Keratinocyte (primary cell): Measurements from ENCODE around the gene CGN. TPM values are rescaled to one million over a fixed set of nuclear protein-coding genes. Genes with fewer than 3 reads are reported as not detected.
"Not testable (repeated sequence)": the region's sequence is repeated elsewhere in the genome, so short reads cannot be mapped to it uniquely, and the experiment has no call there.

Experiments
- DNase-seq: peaks from one replicate; pipeline ENCODE4 v3.0.0-alpha.2; 2011; ENCODE audit warnings: low read depth, missing footprints, low spot score
- FAIRE-seq: peaks from 2 replicates; lab custom pipeline; 2011; peaks lifted over from hg19 to GRCh38; lab: Jason Lieb, UNC
- H2AFZ ChIP-seq: 2 replicates; pipeline ENCODE4 v1.6.0; 2012; ENCODE audit warnings: low read length, control low read depth, inconsistent platforms; ENCODE audit not compliant: control insufficient read depth
- H3K27ac ChIP-seq: 2 replicates; pipeline ENCODE4 v1.5.1; 2011; ENCODE audit warnings: low read length; ENCODE audit not compliant: control insufficient read depth, insufficient read depth
- H3K27me3 ChIP-seq: 3 replicates; pipeline ENCODE4 v1.6.0; 2011; ENCODE audit warnings: low read length; ENCODE audit not compliant: control insufficient read depth, insufficient read depth; ENCODE audit errors: extremely low read depth
- H3K36me3 ChIP-seq, 2 experiments: 2 replicates in 1 of 2; 3 replicates in 1 of 2; pipeline ENCODE4 v1.5.1; 2011; ENCODE audit warnings: low read length in 2 of 2, mild to moderate bottlenecking in 1 of 2; ENCODE audit not compliant: control insufficient read depth in 2 of 2, insufficient read depth in 2 of 2; ENCODE audit errors: extremely low read depth in 1 of 2
- H3K4me1 ChIP-seq: 3 replicates; pipeline ENCODE4 v1.5.1; 2011; ENCODE audit warnings: low read length; ENCODE audit not compliant: control insufficient read depth, insufficient read depth; ENCODE audit errors: extremely low read depth
- H3K4me2 ChIP-seq: 3 replicates; pipeline ENCODE4 v1.6.0; 2011; ENCODE audit warnings: low read depth, low read length; ENCODE audit not compliant: control insufficient read depth, insufficient read depth; ENCODE audit errors: extremely low read depth
- H3K4me3 ChIP-seq, 3 experiments: fragments of 200-600 bp in 1 of 3; sonication (generic) in 1 of 3; 2 replicates in 2 of 3; 3 replicates in 1 of 3; pipeline ENCODE4 v1.5.1; 2011 to 2016; ENCODE audit warnings: low read length in 3 of 3, mild to moderate bottlenecking in 3 of 3, control low read depth in 2 of 3, inconsistent platforms in 1 of 3, low read depth in 1 of 3, mixed read lengths in 1 of 3, mixed run types in 1 of 3, moderate library complexity in 1 of 3; ENCODE audit not compliant: control insufficient read depth in 2 of 3, insufficient read depth in 2 of 3; ENCODE audit errors: extremely low read depth in 1 of 3
- H3K79me2 ChIP-seq: 2 replicates; pipeline ENCODE4 v1.6.0; 2012; ENCODE audit warnings: low read length; ENCODE audit not compliant: control insufficient read depth, insufficient read depth
- H3K9ac ChIP-seq: 3 replicates; pipeline ENCODE4 v1.6.0; 2011; ENCODE audit warnings: low read length; ENCODE audit not compliant: control insufficient read depth, insufficient read depth; ENCODE audit errors: extremely low read depth
- H3K9me1 ChIP-seq: 3 replicates; pipeline ENCODE4 v1.6.0; 2011; ENCODE audit warnings: low read length; ENCODE audit not compliant: control insufficient read depth, insufficient read depth; ENCODE audit errors: extremely low read depth
- H3K9me3 ChIP-seq: 2 replicates; pipeline ENCODE4 v1.5.1; 2012; ENCODE audit warnings: low read depth, low read length; ENCODE audit not compliant: control insufficient read depth
- H4K20me1 ChIP-seq: 3 replicates; pipeline ENCODE4 v1.6.0; 2011; ENCODE audit warnings: low read length; ENCODE audit not compliant: control insufficient read depth, insufficient read depth; ENCODE audit errors: extremely low read depth
- CTCF ChIP-seq, 3 experiments: IDR thresholded peaks in 1 of 3; conservative IDR thresholded peaks in 1 of 3; optimal IDR thresholded peaks in 1 of 3; 2 replicates in 2 of 3; 3 replicates in 1 of 3; pipeline versions ENCODE3 to v1.5.1; 2011; ENCODE audit warnings: low read length in 3 of 3, mild to moderate bottlenecking in 3 of 3, moderate library complexity in 2 of 3, control low read depth in 1 of 3, inconsistent platforms in 1 of 3; ENCODE audit not compliant: insufficient read depth in 2 of 3; ENCODE audit errors: extremely low read depth in 1 of 3
- EZH2 ChIP-seq: IDR thresholded peaks from one replicate; pipeline ENCODE4 v1.6.1; 2012; ENCODE audit warnings: inconsistent platforms, mild to moderate bottlenecking, low read length, moderate library complexity
- dilution Hi-C: fragments of 300-500 bp; cut with MboI; formaldehyde crosslinking; loops from one replicate; pipeline ENCODE4 v1.7.0; 2020; ENCODE audit warnings: low sequenced_read_pairs; ENCODE audit not compliant: extremely low pct_ligation_motif_present
- polyA plus RNA-seq, 5 experiments: library from polyadenylated mRNA; depleted of rRNA in 3 of 5; stranded (reverse) in 3 of 5; stranded (forward) in 1 of 5; unstranded in 1 of 5; fragments of >200 nt; gene quantifications; 1 replicate in 1 of 5; 2 replicates in 3 of 5; 3 replicates in 1 of 5; pipeline versions ENCODE4 v1.2.1 to v1.2.3, GENCODE V29; 2011 to 2012; ENCODE audit warnings: missing spikeins in 2 of 5, low read depth in 1 of 5, low replicate concordance in 1 of 5

CGN gene
- polyA plus RNA-seq, 1 donor (not counting 4 experiments of a cell fraction or from before 2014, with no cell fraction given) = 2.9 TPM

- no peak overlapping the region for H3K4me3 ChIP-seq
- DNase-seq (no peak), FAIRE-seq (no peak)
- H3K9me1 ChIP-seq = peaks cover 4% of the 10 kb centered on the region
- H3K4me2 ChIP-seq = no peak overlapping the region
- no peak overlapping the region for H3K27ac ChIP-seq
- no peaks in the 10 kb centered on the region for H3K27me3 ChIP-seq
- TF ChIP-seq EZH2 = no peak
- no peak for TF ChIP-seq CTCF (optimal IDR thresholded peaks at IDR 0.05 in 1 of 3, IDR thresholded peaks at IDR 0.05 in 1 of 3, conservative IDR thresholded peaks at IDR 0.05 in 1 of 3; ENCODE audit: extremely low read depth in 1 of 3, insufficient read depth in 2 of 3, low read length in 3 of 3)
- H2AFZ ChIP-seq = no peak overlapping the region
- no peaks in the 10 kb centered on the region for H4K20me1 ChIP-seq
- no peaks in the 10 kb centered on the region for H3K79me2 ChIP-seq
- dilution Hi-C loops = no loop called here
- peaks cover 11% of the 10 kb centered on the region for H3K4me1 ChIP-seq
- H3K9ac ChIP-seq = no peak overlapping the region
- H3K36me3 ChIP-seq = peaks cover under 1 to 3% of the 10 kb centered on the region in 2 experiments
- H3K9me3 ChIP-seq = no peaks in the 10 kb centered on the region
Observed at GRCh38 chr1:151519667-151520066, 8.5 kb downstream of the CGN start.

- Histone ChIP-seq H3K79me2 (no peaks in the 10 kb centered on the region), H4K20me1 (no peaks in the 10 kb centered on the region), H3K27me3 (no peaks in the 10 kb centered on the region), H3K27ac (no peak overlapping the region), H3K4me2 (no peak overlapping the region), H3K9ac (no peak overlapping the region), H3K4me3 (no peak overlapping the region), H3K9me1 (peaks cover 4% of the 10 kb centered on the region), H3K9me3 (no peaks in the 10 kb centered on the region), H3K4me1 (peaks cover 11% of the 10 kb centered on the region), H2AFZ (no peak overlapping the region), H3K36me3 (peaks cover 3 to 4% of the 10 kb centered on the region in 2 experiments)
- DNase-seq = no peak
- dilution Hi-C loops = no loop called here
- no peak for TF ChIP-seq EZH2
- peak in 1 of 3 experiments; percentile 16 for TF ChIP-seq CTCF (optimal IDR thresholded peaks at IDR 0.05 in 1 of 3, IDR thresholded peaks at IDR 0.05 in 1 of 3, conservative IDR thresholded peaks at IDR 0.05 in 1 of 3; ENCODE audit: extremely low read depth in 1 of 3, insufficient read depth in 2 of 3, low read length in 3 of 3)
- FAIRE-seq = no peak
Observed at GRCh38 chr1:151520359-151520758, 9.2 kb downstream of the CGN start.

GRCh38 chr1:151522427-151522826 is 11.2 kb downstream of the CGN start:
- H3K9ac ChIP-seq, H3K27ac ChIP-seq, H3K4me1 ChIP-seq, H3K79me2 ChIP-seq, FAIRE-seq, H3K27me3 ChIP-seq, H3K4me3 ChIP-seq, H3K9me1 ChIP-seq, H3K4me2 ChIP-seq, dilution Hi-C loops, H2AFZ ChIP-seq, H4K20me1 ChIP-seq, DNase-seq, H3K9me3 ChIP-seq, H3K36me3 ChIP-seq: not testable (repeated sequence)
